HG03520 (cell line): Measurements from ENCODE around the gene C2CD2.
"Not testable (repeated sequence)": the region's sequence is repeated elsewhere in the genome, so short reads cannot be mapped to it uniquely, and the experiment has no call there.

Experiments
- ATAC-seq: cut with Tn5 transposase; IDR thresholded peaks from one replicate; pipeline ENCODE4 v1.9.1; 2021; ENCODE audit warnings: mild to moderate bottlenecking, moderate library complexity; ENCODE audit not compliant: unreplicated experiment

C2CD2 gene

GRCh38 chr21:41959697-41960096 lies 5.9 kb upstream of the C2CD2 start:
- ATAC-seq, result not testable (repeated sequence)

GRCh38 chr21:41958886-41959563 lies 5.2 kb upstream of the C2CD2 start:
- ATAC-seq, result no peak

GRCh38 chr21:41957991-41958766 lies 4.4 kb upstream of the C2CD2 start:
- ATAC-seq, result no peak

- ATAC-seq, result no peak
Observed at GRCh38 chr21:41956926-41957729, 3.3 kb upstream of the C2CD2 start.

GRCh38 chr21:41955516-41955915 lies 1.7 kb upstream of the C2CD2 start:
- ATAC-seq, result no peak

GRCh38 chr21:41954654-41955499 lies 1.1 kb upstream of the C2CD2 start:
- no peak for ATAC-seq

DNA sequence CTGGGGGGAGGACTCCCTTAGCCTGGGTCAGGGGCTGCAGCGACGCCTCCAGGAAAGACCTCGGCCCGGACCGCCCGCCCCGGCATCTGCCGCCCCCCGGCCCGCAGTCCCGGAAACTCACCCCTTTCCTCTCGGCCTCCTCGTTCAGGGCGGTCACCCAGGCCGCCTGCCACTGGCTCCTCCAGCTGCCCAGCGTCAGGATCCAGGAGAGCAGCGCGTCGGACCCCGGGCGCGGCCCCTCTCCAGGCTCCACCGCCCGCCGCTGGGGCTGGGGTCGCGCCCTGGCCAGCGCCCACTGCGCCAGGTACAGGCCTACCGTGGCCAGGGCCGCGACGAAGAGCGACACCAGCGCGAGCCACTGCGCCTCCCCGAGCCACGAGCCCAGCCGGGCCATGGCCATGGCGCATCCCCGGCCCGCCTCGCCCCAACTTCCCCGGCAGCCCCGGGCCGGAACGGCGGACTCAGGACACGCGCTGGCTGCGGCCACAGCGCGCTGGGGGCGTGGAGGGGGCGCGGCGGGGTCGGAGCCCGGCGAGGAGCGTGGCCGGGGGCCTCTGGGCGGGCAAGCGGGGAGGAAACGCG lies 478 bp downstream of the C2CD2 start:
- peak; percentile 19 for ATAC-seq

GRCh38 chr21:41952568-41953248 lies 1.1 kb downstream of the C2CD2 start:
- no peak for ATAC-seq

- ATAC-seq, result no peak
Observed at GRCh38 chr21:41951876-41952567, 1.8 kb downstream of the C2CD2 start.

- ATAC-seq, result no peak
Observed at GRCh38 chr21:41950941-41951351, 2.9 kb downstream of the C2CD2 start.

DNA sequence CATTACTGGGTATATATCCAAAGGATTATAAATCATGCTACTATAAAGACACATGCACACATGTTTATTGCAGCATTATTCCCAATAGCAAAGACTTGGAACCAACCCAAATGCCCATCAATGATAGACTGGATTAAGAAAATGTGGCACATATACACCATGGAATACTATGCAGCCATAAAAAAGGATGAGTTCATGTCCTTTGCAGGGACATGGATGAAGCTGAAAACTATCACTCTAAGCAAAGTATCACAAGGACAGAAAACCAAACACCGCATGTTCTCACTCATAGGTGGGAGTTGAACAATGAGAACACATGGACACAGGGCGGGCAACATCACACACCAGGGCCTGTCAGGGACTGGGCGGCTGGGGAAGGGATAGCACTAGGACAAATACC lies 4.2 kb downstream of the C2CD2 start:
- not testable (repeated sequence) for ATAC-seq

- no peak for ATAC-seq
Observed at GRCh38 chr21:41948901-41949300, 4.9 kb downstream of the C2CD2 start.

DNA sequence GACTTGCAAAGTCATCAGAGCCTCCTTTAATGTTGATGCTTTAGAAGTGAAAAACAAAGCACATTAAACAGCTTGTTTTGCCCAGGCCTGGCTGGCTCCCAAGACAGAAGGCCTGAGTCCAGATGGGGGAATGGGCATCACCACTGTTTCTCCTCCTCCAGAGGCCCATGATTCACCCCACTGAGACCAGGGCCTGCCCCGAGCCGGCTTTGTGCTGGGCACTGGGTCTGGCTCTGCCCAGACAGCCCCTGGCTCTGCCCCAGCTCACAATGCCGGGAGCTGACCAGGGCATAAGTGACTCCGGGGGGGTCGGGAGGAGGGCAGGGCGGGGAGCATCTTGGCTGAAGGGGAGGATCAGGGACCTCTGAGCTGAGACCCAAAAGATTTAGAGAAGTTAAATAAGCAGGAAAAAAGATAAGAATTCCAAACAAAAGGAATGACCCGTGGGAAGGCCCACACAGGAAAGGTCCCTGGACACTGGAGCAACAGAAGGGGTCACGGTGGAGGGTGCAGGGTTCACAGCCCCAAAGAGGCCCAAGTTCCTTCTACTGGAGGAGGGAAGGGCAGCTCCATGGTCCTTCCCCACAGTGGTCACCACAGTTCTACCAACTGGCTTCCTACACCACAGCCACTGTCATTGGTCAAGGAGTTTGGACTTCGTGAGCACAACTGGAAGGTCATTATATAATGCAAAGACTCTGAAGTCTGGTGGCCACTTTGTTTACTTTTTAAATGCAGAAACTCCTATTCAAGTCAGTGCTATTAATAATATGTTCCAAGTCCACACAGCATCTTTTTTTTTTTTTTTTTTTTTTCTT lies 5.5 kb downstream of the C2CD2 start:
- ATAC-seq, result no peak

- no peak for ATAC-seq
Observed at GRCh38 chr21:41945982-41946381, 7.8 kb downstream of the C2CD2 start.

- ATAC-seq, result no peak
Observed at GRCh38 chr21:41943851-41944250, 10.0 kb downstream of the C2CD2 start.

- ATAC-seq, result no peak
Observed at GRCh38 chr21:41942457-41942856, 11.4 kb downstream of the C2CD2 start.

DNA sequence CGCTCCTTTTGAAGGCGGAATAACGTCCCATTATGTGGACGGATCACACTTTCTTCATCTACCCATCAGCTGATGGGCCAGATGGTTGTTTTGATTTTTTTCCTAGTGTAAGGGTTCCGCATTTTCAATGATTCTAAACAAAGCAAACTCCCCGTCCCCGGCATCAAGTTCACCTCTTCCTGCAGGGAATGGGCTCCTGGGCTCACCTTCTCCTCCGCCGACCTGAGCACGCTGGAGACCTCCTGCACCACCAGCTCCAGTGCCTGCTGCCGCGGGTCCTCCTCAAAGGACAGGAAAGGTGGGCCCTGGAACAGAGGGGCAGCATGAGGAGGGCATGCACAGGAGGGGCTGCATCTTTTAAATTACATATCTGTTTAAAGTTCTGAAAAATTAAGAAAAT lies 11.9 kb downstream of the C2CD2 start:
- no peak for ATAC-seq

DNA sequence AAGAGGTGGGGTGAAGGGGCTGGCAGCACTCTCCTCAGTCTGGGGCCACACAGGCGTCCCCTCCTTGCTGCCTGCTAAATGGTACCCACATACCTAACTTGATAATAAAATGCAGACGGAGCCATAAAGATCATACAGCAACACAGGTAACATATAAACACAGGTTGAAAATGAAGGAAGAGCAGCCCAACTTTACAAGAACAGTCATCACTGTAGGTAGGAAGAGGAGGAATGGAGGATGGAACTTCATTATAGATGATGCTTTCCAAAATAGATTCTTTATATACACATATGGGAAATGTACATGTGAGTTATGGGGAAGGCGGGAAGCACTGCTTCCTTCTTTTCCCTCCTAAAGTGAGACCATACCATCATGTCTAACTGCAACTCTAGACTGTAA lies 13.4 kb downstream of the C2CD2 start:
- no peak for ATAC-seq
